Peyer's patch (tissue), 4 donors: ENCODE measurements around the gene PLCH2. TPM values are rescaled to one million over a fixed set of nuclear protein-coding genes. Genes with fewer than 3 reads are reported as not detected.

Experiments used
- DNase-seq, 3 donors: peaks; one replicate each; pipeline ENCODE4 v3.0.0-alpha.2; 2017 to 2019
- H3K27ac ChIP-seq, 4 donors: fragments of 200-600 bp; sonication (generic); one replicate each; pipeline ENCODE4 v1.5.1; 2016 to 2019
- H3K27me3 ChIP-seq, 2 donors: fragments of 200-600 bp; sonication (generic); one replicate each; pipeline ENCODE4 v1.5.1; 2019
- H3K36me3 ChIP-seq, 3 donors: fragments of 200-600 bp; sonication (generic); one replicate each; pipeline ENCODE4 v1.5.1; 2016 to 2019
- H3K4me1 ChIP-seq, 4 donors: fragments of 200-600 bp; sonication (generic); one replicate each; pipeline ENCODE4 v1.5.1; 2016 to 2019
- H3K4me3 ChIP-seq, 4 donors: fragments of 200-600 bp; sonication (generic); 1 replicate in 3 of 4; 2 replicates in 1 of 4; pipeline ENCODE4 v1.5.1; 2016 to 2019; ENCODE audit warnings: mild to moderate bottlenecking in 1 of 4
- H3K9me3 ChIP-seq, 4 donors: fragments of 200-600 bp; sonication (generic); one replicate each; pipeline ENCODE4 v1.5.1; 2016 to 2019; ENCODE audit warnings: mild to moderate bottlenecking in 1 of 4
- POLR2A ChIP-seq, 2 donors: fragments of 450-650 bp; IDR thresholded peaks; one replicate each; pipeline ENCODE4 v1.5.1; 2017; ENCODE audit warnings: antibody characterized with exemption in 2 of 2, mild to moderate bottlenecking in 2 of 2, moderate library complexity in 2 of 2
- total RNA-seq, 4 donors: library from RNA; depleted of rRNA; stranded (reverse); fragments of >200 nt; gene quantifications; one replicate each; pipeline ENCODE4 v1.1.0, GENCODE V29; 2016
- TF ChIP-seq, protein P1 (sequence below), 6 experiments: fragments of 450-650 bp in 4 of 6; fragments of 200-600 bp in 2 of 6; sonication (generic) in 1 of 6; IDR thresholded peaks; one replicate each; pipeline ENCODE4 v1.5.1; 2017 to 2019; ENCODE audit warnings: antibody characterized with exemption in 6 of 6, mild to moderate bottlenecking in 3 of 6, moderate library complexity in 1 of 6

The PLCH2 gene
- total RNA-seq, 4 donors from 2014 or later = 2.5 to 18.3 (median 7.8) TPM

DNA sequence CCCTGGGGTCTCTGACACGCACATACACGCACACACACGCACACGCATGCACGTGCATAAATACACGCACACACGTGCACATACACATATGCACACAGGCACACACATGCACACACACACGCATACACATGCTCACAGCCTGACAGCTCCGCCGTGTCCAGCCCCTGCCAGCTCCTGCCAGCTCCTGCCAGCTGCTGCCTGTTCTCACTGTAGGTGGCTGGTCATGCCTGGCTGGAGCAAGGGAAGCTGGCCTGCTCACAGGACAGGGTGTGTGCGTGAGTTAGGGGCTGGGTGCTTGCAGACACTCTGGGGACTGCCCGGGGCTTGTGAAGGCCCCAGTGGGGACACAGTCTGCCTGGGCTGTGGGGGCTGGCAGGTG is 4.9 kb downstream of the PLCH2 start:
- H3K9me3 ChIP-seq = no peaks in the 10 kb centered on the region
- TF ChIP-seq, protein P1, sequence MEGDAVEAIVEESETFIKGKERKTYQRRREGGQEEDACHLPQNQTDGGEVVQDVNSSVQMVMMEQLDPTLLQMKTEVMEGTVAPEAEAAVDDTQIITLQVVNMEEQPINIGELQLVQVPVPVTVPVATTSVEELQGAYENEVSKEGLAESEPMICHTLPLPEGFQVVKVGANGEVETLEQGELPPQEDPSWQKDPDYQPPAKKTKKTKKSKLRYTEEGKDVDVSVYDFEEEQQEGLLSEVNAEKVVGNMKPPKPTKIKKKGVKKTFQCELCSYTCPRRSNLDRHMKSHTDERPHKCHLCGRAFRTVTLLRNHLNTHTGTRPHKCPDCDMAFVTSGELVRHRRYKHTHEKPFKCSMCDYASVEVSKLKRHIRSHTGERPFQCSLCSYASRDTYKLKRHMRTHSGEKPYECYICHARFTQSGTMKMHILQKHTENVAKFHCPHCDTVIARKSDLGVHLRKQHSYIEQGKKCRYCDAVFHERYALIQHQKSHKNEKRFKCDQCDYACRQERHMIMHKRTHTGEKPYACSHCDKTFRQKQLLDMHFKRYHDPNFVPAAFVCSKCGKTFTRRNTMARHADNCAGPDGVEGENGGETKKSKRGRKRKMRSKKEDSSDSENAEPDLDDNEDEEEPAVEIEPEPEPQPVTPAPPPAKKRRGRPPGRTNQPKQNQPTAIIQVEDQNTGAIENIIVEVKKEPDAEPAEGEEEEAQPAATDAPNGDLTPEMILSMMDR (IDR thresholded peaks at IDR 0.05) = no peak
- no peak for TF ChIP-seq POLR2A (IDR thresholded peaks at IDR 0.05)
- H3K27ac ChIP-seq = peak overlapping the region in 1 of 4 donors; percentile 26
- H3K36me3 ChIP-seq = no peaks in the 10 kb centered on the region
- no peaks in the 10 kb centered on the region for H3K27me3 ChIP-seq
- H3K4me1 ChIP-seq = peaks cover 0 to 10% (median 0%) of the 10 kb centered on the region in 4 donors
- H3K4me3 ChIP-seq = no peak overlapping the region
- DNase-seq = no peak

DNA sequence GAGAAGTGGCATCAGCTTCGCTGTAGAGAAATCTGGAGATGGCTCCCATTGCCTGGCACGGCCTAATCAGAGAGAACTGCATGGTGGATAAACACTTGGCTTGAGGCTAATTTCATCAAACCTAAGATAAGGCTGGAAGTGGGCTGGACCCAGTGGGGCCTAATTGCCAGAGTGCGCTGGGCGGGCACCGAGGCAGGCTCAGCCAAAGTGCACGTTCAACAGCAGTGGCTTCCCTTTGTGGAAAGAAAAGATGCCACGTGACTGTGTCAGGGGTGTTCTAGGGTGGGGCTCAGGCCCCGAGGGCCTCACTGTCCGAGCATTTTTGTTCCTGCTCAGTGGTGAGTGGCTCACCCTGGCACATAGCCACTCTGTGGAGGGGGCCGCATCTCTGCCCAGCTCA is 5.8 kb downstream of the PLCH2 start:
- Histone ChIP-seq H3K9me3 (no peaks in the 10 kb centered on the region), H3K27me3 (no peaks in the 10 kb centered on the region), H3K27ac (peak overlapping the region in 1 of 4 donors; percentile 5), H3K4me1 (peaks cover 0 to 10% (median 0%) of the 10 kb centered on the region in 4 donors), H3K4me3 (no peak overlapping the region), H3K36me3 (no peaks in the 10 kb centered on the region)
- TF ChIP-seq POLR2A (IDR thresholded peaks at IDR 0.05) = no peak
- TF ChIP-seq, protein P1 (IDR thresholded peaks at IDR 0.05) = no peak
- DNase-seq = no peak

DNA sequence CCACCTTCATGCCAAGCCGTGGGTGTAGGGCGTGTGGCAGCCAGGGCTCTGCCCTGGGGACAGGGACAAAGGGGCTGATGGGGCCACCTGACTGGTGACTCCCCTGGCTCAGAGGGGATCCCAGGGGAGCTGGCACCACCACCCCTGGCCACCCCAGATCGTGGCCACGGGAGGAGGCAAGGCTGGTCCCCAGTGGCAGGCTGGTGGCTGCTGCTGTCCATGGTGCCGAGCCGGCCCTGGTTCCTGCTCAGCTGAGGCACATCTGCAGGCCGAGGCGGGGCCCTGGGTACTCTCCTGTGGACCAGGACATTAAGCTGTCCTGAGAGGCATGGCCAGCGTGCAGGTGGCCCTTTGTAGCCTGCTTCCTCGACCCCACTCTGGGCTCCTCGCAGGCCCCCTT is 6.5 kb downstream of the PLCH2 start:
- DNase-seq = no peak
- Histone ChIP-seq H3K4me1 (peaks cover 0 to 6% (median 0%) of the 10 kb centered on the region in 4 donors), H3K27ac (no peak overlapping the region), H3K4me3 (no peak overlapping the region), H3K27me3 (no peaks in the 10 kb centered on the region), H3K9me3 (no peaks in the 10 kb centered on the region), H3K36me3 (no peaks in the 10 kb centered on the region)
- TF ChIP-seq, protein P1 (IDR thresholded peaks at IDR 0.05) = no peak
- no peak for TF ChIP-seq POLR2A (IDR thresholded peaks at IDR 0.05)

DNA sequence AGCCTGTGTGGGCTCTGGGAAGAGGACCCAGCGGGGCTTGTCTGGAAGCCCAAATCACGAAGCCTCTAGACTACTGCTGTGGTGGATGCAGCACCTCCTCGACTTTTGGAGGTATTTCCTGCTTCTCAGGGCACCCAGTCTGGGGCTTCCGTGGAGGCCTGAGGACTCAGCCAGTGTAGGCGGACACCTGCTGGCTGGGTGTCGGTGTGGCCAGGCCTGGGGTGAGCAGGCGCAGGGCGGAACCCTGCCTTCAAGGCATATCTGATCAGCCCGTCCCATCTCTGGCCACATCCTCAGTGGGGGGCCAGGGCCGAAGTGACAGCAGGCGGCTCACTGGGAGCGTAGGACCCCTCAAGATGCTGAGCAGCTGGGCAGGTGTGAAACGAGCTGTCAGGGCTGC is 6.9 kb downstream of the PLCH2 start:
- Histone ChIP-seq H3K27me3 (no peaks in the 10 kb centered on the region), H3K4me3 (no peak overlapping the region)

DNA sequence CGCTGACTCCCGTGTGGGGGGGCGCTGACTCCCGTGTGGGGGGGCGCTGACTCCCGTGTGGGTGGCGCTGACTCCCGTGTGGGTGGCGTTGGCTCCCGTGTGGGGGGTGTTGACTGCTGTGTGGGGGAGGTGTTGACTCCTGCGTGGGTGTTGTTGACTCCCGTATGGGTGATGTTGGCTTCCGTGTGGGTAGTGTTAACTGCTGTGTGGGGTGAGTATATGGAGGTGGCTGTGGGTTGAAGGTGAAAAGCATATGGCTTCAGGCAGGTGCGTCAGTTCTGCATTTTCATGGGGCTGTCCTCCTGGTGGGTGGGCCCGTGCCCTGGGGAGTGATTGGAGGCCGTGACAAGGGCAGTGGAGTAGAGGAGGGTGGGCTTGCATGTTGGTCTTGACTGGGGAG is 7.9 kb downstream of the PLCH2 start:
- no peaks in the 10 kb centered on the region for H3K4me1 ChIP-seq
- TF ChIP-seq POLR2A (IDR thresholded peaks at IDR 0.05) = no peak
- TF ChIP-seq, protein P1 (IDR thresholded peaks at IDR 0.05) = no peak
- H3K27ac ChIP-seq = no peak overlapping the region
- H3K4me3 ChIP-seq = no peak overlapping the region
- no peak for DNase-seq
- no peaks in the 10 kb centered on the region for H3K27me3 ChIP-seq
- H3K9me3 ChIP-seq = peaks cover 0 to 10% (median 0%) of the 10 kb centered on the region in 4 donors
- H3K36me3 ChIP-seq = no peaks in the 10 kb centered on the region

More for the DNA sequence above, 6.9 kb downstream of the PLCH2 start:
- peaks cover 0 to under 1% (median 0%) of the 10 kb centered on the region in 4 donors for H3K9me3 ChIP-seq
- DNase-seq = no peak
- TF ChIP-seq, protein P1 (IDR thresholded peaks at IDR 0.05) = no peak
- no peak for TF ChIP-seq POLR2A (IDR thresholded peaks at IDR 0.05)
- H3K36me3 ChIP-seq = no peaks in the 10 kb centered on the region
- peaks cover 0 to 1% (median 0%) of the 10 kb centered on the region in 4 donors for H3K4me1 ChIP-seq
- H3K27ac ChIP-seq = no peak overlapping the region

DNA sequence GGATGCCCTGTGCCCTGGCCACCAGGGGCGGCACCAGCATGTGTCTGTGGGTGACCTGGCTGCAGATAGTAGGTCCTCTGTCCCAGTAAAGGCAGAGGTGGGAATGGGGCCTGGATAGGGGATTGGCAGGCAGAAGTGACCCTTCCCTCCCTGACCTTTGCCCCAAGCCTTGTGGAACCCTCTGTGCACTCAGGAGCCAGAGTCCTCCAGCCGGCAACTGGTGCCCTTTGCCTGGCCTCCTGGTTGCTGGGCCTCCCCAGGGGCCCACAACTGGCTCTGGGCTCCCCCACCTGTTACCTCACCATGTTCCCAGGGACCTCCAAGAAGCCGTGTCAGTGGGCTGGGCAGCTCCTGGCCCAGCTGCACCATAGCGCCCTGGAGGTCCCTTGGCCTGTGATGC is 10.0 kb downstream of the PLCH2 start:
- no peak overlapping the region for H3K27ac ChIP-seq
- H3K9me3 ChIP-seq = peaks cover 0 to 12% (median 0%) of the 10 kb centered on the region in 4 donors
- H3K36me3 ChIP-seq = no peaks in the 10 kb centered on the region
- no peak for DNase-seq
- H3K4me3 ChIP-seq = no peak overlapping the region
- TF ChIP-seq, protein P1 (IDR thresholded peaks at IDR 0.05) = no peak
- TF ChIP-seq POLR2A (IDR thresholded peaks at IDR 0.05) = no peak
- no peaks in the 10 kb centered on the region for H3K27me3 ChIP-seq
- no peaks in the 10 kb centered on the region for H3K4me1 ChIP-seq
